Neutrophil (primary cell): ENCODE measurements around the gene TTC7B.

ENCODE experiments used
- H3K27ac ChIP-seq: fragments of 200-600 bp; sonication (generic); 2 replicates; pipeline ENCODE4 v1.5.1; 2016; ENCODE audit warnings: mild to moderate bottlenecking, moderate library complexity
- H3K27me3 ChIP-seq: fragments of 200-600 bp; sonication (generic); 2 replicates; pipeline ENCODE4 v1.6.0; 2016; ENCODE audit warnings: mild to moderate bottlenecking
- H3K36me3 ChIP-seq: fragments of 200-600 bp; sonication (generic); 2 replicates; pipeline ENCODE4 v1.5.1; 2017
- H3K4me1 ChIP-seq, 2 experiments: fragments of 200-600 bp in 1 of 2; sonication (generic) in 1 of 2; 1 replicate in 1 of 2; 2 replicates in 1 of 2; pipeline versions ENCODE4 v1.5.1 to v1.6.1; 2013 to 2016; ENCODE audit warnings: low read depth in 1 of 2, low read length in 1 of 2, mild to moderate bottlenecking in 1 of 2, moderate library complexity in 1 of 2; ENCODE audit not compliant: control insufficient read depth in 1 of 2, insufficient read depth in 1 of 2
- H3K4me3 ChIP-seq, 2 experiments: fragments of 200-600 bp in 1 of 2; sonication (generic) in 1 of 2; 1 replicate in 1 of 2; 2 replicates in 1 of 2; pipeline ENCODE4 v1.5.1; 2013 to 2016; ENCODE audit warnings: low read depth in 1 of 2, low read length in 1 of 2, mild to moderate bottlenecking in 1 of 2, moderate library complexity in 1 of 2
- H3K9me3 ChIP-seq: fragments of 200-600 bp; sonication (generic); 2 replicates; pipeline ENCODE4 v1.5.1; 2016
- TF ChIP-seq, protein P1 (sequence below): fragments of 200-600 bp; sonication (generic); IDR thresholded peaks from 2 replicates; pipeline ENCODE4 v1.5.1; 2016; ENCODE audit warnings: antibody characterized with exemption

TTC7B gene

DNA sequence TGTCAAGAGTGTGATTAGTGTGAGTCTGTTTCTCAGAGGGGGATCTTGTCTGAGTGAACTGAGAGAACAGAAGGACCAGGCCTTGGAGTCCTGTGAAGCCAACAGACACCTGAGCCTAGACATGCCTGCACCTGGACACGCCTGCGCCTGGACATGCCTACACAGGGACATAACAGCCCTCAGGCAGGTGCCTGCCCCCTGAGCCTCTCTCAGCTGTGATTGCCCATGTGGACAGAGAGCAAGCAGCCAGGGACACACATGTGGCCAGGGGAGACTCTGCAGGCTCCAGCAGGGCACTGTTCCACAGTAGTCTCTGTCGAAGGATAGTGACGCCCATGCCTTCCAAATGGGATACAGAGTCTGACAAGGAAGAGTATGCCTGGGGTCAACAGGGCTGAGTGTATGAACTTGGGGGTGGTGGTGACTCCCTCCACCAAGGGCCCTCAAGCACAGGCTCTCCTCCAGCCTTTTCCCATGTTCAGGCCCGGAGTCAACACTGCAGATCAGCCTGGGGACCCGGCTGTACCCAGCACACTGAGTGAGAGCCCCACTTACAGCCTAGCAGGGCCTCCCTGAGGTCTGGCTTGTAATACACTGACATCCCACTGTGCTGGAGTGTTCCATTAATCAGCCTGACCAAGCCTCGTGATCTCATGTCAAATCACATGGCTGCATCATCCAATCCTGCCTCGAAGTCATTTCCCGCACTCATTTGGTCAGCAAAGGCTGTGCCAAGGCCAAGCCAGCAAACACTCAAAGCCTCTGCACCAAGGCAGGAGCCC, 246.4 kb downstream of the TTC7B start:
- no peaks in the 10 kb centered on the region for H3K9me3 ChIP-seq
- H3K27me3 ChIP-seq = no peaks in the 10 kb centered on the region
- TF ChIP-seq, protein P1, sequence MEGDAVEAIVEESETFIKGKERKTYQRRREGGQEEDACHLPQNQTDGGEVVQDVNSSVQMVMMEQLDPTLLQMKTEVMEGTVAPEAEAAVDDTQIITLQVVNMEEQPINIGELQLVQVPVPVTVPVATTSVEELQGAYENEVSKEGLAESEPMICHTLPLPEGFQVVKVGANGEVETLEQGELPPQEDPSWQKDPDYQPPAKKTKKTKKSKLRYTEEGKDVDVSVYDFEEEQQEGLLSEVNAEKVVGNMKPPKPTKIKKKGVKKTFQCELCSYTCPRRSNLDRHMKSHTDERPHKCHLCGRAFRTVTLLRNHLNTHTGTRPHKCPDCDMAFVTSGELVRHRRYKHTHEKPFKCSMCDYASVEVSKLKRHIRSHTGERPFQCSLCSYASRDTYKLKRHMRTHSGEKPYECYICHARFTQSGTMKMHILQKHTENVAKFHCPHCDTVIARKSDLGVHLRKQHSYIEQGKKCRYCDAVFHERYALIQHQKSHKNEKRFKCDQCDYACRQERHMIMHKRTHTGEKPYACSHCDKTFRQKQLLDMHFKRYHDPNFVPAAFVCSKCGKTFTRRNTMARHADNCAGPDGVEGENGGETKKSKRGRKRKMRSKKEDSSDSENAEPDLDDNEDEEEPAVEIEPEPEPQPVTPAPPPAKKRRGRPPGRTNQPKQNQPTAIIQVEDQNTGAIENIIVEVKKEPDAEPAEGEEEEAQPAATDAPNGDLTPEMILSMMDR = no peak
- H3K4me1 ChIP-seq = no peaks in the 10 kb centered on the region
- H3K4me3 ChIP-seq = no peak overlapping the region
- peaks cover 65% of the 10 kb centered on the region for H3K36me3 ChIP-seq
- H3K27ac ChIP-seq = no peak overlapping the region

DNA sequence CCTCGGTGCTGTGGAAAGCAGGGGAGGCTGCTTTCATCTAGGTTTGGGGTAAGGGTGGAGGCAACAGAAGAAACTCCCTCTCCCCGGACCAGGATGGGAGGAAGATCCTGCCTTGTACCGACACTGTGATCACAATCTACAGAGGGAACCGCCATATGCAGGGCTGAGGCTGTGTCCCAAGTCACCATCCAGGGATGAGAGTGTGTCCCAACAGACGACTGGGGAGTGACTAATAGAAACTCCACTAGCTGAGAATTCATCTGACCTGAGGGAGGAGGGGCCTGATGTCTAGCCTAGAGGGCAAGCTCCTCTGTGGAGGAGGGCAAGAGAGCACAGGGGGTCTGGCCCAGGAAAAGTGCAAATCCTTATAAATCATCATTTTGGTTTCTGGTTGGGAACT, 247.0 kb downstream of the TTC7B start:
- H3K4me1 ChIP-seq = no peaks in the 10 kb centered on the region
- no peaks in the 10 kb centered on the region for H3K9me3 ChIP-seq
- H3K4me3 ChIP-seq = no peak overlapping the region
- H3K27ac ChIP-seq = no peak overlapping the region
- peaks cover 65% of the 10 kb centered on the region for H3K36me3 ChIP-seq
- no peaks in the 10 kb centered on the region for H3K27me3 ChIP-seq
- TF ChIP-seq, protein P1 = no peak

GRCh38 chr14:90568405-90568804, 247.8 kb downstream of the TTC7B start:
- Histone ChIP-seq H3K36me3 (peaks cover 70% of the 10 kb centered on the region), H3K9me3 (no peaks in the 10 kb centered on the region), H3K27me3 (no peaks in the 10 kb centered on the region), H3K27ac (no peak overlapping the region), H3K4me1 (no peaks in the 10 kb centered on the region), H3K4me3 (no peak overlapping the region)
- TF ChIP-seq, protein P1 = no peak

DNA sequence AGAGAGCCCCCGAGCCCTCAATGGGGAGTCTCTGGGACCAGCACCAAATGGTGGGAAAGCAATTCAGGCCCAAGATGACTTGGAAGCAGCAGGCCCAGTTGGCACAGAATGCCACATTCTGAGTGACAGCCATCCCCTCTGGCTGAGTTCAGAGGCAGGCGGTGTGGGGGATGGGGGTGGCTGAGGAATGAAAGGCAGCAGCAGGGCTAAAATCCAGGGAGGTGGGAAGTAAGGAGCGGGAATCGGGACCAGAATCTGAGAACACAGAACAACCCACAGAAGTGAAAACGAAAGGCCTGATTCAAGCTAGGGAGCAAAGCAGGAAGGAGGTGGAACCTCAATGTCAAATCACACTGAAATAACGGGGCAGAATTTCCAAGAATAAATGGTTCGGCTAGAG, 248.2 kb downstream of the TTC7B start:
- H3K4me1 ChIP-seq = no peaks in the 10 kb centered on the region
- no peaks in the 10 kb centered on the region for H3K27me3 ChIP-seq
- H3K9me3 ChIP-seq = no peaks in the 10 kb centered on the region
- no peak overlapping the region for H3K27ac ChIP-seq
- H3K4me3 ChIP-seq = no peak overlapping the region
- TF ChIP-seq, protein P1 = no peak
- peaks cover 72% of the 10 kb centered on the region for H3K36me3 ChIP-seq

DNA sequence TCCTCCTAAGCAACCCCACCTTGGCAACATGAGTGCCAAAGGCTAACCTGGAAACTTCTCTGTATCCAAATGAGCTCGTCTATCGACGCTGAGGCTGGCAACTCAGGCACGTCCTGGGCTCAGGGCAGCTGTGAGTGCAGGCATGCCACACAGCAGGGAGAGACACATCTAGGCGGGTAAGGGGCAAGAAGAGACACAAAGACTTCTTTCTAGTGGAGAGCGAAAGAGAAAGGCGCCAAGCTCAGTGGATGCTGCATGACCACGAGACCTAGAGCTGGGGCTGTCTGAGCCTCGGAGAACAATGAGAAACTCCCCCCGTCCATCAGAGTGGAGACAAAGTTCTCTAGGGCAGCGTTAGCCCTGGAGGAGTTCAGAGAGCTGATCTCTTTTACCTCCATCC, 249.0 kb downstream of the TTC7B start:
- Histone ChIP-seq H3K9me3 (no peaks in the 10 kb centered on the region), H3K36me3 (peaks cover 71% of the 10 kb centered on the region), H3K4me3 (no peak overlapping the region), H3K4me1 (no peaks in the 10 kb centered on the region), H3K27me3 (no peaks in the 10 kb centered on the region), H3K27ac (no peak overlapping the region)
- TF ChIP-seq, protein P1 = no peak
